HG03175 (cell line): ENCODE measurements around the gene TEX54.
A peak's percentile ranks its signal among the peaks of the same experiment; 100 is the strongest.
"Not testable (repeated sequence)": the region's sequence is repeated elsewhere in the genome, so short reads cannot be mapped to it uniquely, and the experiment has no call there.

Source experiments
- ATAC-seq: cut with Tn5 transposase; IDR thresholded peaks from one replicate; pipeline ENCODE4 v1.9.1; 2021; ENCODE audit warnings: mild to moderate bottlenecking, moderate library complexity; ENCODE audit not compliant: unreplicated experiment

TEX54 gene

DNA sequence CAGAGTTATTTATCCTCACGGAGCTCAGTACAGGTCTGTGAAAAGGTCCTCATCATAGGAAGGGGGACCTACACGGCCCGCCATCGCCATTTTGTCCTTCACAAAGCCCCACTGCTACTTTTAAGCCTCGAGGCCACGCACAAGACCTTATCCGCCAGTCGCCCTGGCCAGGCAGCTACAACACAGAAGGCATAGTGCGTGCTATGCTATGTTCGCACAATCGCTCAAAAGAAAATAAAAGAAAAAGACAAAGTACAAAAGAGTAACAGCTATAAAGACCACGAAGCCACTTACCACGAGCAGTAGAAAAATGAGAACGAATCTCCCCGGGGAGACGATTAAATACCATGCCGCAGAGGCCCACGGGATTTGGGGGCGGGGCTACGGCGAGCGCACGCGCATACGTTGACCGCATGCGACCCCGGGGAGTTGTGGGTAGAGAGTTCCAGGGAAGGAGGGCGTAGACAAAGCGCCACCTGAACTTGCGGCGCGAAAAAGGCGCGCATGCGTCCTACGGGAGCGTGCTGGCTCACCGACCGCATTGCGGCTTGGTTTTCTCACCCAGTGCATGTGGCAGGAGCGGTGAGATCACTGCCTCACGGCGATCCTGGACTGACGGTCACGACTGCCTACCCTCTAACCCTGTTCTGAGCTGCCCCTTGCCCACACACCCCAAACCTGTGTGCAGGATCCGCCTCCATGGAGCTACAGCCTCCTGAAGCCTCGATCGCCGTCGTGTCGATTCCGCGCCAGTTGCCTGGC is 23.1 kb upstream of the TEX54 start:
- peak; percentile 86 for ATAC-seq

DNA sequence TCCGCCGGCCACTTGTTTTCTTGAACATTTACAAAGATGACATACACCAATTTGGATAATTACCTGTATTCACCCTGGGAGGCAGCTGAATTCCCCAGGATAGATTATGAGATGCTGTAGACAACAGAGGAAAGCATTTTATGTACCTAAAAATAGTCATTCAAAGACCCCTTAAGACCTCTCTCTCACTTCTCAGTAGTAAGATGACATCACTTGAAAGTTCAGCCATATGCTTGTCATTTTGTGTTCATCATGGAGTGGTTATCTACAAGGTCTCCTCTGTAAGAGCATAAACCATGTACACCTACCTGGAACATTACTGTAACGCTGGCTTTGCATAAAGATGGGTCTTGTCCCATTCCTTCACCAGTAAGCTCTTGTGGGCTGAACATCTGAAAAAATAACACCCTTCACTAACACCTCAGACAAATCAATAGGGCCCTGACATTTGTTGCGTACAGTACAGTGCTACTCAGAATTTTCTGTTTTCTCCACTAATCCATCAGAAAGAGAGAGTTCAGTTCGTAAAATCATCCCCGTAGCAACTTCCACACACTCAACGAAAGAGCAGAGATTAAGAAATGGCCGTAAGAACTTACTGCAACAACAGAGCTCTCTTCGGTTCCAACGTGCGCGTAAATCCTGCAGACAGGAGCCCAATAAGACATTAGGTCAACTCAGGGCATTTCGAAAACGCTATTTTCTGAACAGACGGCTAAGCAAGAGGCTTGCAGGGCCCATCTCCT is 22.4 kb upstream of the TEX54 start:
- no peak for ATAC-seq

DNA sequence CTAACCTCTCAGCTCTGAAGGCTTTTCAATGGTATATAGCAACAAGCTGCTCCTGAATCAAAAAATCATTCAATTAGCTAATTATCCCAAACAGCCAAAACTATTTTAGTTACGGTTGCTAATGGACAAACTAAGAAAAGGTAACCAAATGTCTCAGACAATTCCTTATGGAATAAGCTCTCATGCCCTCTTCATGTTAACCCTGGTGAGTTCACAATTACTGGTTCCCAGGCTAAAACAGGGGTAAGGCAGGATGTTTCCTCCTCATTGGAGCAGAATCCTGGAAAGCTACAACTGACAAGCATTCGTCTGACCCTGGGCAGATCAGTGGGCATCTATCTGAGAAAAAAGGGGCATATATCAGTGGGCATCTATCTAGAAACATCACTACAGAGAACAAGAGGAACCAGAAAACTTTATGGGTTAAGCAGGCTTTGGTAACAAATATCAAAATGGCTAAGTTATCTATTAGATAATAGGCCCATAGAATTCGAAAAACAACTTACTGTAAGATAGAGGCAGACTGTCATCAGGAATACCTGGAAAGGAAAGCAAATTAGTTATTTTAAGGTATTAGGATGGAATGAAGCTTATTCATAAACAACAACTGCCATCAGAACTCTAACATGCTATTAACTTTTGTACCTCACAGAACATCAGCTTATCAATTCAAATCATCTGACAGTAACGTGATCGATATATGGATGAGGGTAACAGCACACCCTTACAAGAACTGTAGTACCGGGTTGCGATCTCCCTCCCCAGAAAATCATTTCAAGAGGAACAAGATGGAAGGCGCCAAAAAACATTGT is 21.6 kb upstream of the TEX54 start:
- ATAC-seq = no peak

DNA sequence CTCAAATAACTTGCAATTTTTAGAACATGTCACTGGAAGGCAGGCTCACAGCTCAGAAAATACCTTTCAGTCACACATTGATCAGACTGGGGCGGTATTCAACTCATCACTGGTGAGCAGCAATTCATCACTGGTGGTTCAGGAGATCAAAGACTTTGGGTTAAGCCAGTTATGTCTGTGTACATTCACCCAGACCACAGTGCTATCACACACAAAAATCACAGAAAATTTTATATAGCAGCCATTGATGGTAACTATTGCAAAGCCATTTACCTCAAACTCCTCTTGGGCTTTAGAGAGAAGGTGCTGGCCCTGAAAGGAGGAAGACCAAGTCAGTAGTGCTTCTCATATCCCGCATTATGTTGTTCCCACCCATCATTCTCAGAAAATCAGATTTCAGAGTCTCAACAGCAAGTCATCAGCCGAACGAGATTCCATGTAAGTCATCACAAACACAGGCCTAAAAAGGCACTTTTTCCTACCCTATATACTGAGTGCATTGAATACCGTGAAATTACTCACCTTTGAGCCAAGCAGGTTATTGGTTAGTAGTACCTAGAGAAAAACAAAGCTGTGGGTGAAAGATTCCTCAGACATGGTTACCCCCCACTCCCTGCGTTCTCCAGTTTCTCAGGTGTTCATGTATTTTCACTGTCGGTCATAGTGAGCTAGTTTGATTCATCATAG is 20.8 kb upstream of the TEX54 start:
- ATAC-seq = no peak

DNA sequence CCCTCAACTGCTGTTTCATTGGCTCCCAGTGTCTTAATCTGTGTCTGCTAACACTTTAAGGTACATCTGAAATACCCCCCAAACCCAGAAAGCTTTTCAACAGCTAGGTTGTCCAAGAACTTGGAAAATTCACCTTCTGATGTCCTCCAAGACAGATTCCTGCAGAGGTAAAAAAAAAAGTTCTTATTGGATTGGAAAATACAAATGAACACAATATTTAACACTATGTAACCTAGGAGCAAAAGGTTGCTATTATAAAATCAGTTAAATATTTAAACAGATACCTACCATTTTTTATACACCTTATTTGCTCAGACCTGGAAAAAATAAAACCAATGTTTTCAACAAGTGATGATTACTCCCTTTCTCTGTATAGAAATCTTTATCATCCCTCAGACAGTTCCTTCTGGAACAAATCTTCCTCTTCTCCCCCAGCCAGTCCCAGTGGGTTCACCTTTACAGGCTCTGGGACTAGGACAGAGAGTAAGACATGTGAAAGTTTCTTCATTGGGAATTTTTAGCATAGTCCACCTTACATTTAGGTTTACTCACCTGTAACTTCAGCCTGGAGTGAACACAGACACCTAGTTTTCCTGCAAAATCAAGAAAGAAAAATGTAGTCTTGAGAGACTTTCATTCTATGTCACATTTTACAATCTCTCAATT is 20.0 kb upstream of the TEX54 start:
- no peak for ATAC-seq

DNA sequence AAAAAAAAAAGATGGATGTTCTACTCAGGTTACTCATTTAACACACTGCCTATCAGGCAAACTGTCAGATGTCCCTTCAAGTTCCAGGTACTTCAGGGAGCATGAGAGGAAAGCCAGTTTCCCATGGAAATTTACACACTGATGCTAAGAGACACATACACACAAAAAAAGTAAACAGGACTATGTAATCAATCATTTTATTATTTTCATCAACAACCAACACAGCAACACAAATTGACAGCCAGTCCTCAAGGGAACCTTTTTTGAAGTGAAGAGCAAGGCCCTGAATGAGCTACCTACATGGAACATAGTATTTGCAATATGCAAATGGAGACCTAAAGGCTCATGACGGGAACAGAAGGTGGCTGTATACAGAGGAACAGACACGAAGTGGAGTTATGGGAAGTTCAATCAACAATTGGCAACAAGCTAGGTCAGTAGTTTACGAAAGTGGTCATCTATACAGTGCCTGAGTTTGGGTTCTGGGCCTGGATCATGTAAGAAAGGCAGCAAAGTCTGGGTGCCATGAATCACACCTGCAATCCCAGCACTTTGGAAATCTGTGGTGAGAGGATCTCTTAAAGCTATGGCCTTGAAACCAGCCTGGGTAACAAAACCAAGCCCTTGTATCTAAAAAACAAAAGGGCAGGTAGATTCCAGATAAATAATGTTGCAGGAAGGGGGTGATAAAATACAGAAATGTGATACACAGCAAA is 19.3 kb upstream of the TEX54 start:
- ATAC-seq = no peak

DNA sequence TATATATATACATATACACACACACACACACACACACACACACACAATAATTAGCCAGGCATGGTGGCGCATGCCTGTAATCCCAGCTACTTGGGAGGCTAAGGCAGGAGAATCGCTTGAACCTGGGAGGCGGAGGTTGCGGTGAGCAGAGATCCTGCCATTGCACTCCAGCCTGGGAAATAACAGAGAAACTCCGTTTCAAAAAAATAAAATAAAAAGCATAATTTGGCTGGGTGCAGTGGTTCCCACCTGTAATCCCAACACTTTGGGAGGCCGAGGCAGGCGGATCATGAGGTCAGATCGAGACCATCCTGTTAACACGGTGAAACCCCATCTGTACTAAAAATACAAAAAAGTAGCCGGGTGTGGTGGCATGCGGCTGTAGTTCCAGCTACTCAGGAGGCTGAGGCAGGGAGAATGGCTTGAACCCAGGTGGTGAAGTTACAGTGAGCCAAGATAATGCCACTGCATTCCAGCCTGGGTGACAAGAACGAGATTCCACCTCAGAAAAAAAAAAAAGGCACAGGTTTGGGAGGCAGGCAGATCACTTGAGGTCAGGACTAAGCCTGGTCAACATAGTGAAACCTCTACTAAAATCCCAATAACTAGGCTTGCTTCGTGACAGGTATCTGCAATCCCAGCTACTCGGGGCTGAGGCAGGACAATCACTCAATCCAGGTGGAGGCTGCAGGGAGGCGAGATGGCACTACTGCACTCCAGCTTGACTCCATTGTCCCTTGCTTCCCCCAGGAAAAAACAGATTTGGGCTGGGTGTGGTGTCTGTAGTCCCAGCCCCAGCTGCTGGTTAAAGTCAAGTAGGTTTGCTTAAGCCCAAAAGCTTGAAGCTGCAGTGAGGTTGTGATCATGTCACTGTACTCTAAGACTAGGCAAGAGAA is 18.5 kb upstream of the TEX54 start:
- ATAC-seq = no peak

DNA sequence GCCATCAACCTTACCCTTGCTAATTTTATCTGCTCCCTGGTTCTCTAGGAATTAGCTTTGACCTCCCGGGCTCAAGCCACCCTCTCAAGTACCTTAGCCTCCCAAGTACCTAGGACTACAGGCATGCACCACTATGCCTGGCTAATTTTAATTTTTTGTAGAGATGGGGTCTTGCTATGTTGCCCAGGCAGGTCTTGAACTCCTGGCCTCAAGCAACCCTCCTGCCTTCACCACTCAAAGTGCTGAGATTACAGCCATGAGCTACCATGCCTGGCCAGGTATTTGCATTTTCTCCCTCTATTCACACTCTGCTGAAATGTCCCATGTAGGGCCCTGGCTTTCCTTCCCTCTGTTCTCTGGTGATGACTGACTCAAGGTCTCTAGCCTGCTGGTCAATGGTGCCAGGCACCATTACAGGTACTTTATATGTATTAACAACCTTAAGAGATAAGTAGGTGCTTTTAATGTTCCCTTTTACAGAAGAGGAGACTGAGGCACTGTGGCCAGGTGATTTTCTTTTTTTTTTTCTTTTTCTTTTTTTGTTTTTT is 15.2 kb upstream of the TEX54 start:
- ATAC-seq = no peak

DNA sequence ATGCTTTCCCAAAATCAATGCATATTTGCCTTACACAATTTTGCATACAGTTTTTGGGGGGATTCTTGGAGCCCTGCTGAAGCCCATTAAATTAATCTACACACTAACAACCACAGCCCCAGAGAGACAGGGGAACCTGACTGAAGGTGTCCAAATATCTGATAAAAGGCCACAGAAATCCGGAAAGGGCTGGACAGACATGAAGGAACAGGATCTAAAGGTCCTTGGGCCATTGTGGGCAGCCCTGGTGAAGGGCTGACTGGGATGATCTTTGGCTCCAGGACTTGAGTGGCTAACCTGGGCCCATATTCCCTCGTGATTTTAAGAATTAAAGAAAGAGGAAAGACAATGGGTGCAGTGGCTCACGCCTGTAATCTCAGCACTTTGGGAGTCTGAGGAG is 13.5 kb upstream of the TEX54 start:
- no peak for ATAC-seq

DNA sequence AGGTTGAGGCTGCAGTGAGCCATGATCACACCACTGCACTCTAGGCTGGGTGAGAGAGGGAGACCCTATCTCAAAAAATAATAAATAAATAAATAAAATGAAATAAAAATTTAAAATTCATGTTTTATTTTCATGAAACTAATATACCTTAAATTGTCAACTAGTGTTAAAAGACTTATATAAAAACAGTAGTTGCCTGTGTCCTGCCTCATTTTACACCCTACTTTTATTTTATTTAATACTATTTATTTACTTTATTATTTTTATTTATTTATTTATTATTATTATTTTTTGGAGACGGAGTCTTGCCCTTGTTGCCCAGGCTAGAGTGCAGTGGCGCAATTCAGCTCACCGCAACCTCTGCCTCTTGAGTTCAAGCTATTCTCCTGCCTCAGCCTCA is 11.5 kb upstream of the TEX54 start:
- ATAC-seq = no peak

DNA sequence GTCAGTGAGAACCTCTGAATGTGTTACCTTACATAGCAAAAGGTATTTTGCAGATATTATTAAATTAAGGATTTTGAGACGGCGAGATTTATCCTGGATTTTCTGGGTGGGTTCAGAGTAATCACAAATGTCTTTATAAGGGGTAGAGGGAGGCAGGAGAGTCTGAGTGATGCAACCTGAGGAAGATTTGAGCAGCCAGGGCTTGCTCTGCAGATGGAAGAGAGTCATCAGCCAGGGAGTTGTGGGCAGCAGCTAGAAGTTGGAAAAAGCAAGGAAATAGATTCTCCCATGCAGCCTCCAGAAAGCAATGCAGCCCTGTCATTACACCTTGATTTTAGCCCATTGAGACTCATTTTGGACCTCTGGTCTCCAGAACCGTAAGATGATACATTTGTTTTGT is 10.8 kb upstream of the TEX54 start:
- ATAC-seq = no peak

DNA sequence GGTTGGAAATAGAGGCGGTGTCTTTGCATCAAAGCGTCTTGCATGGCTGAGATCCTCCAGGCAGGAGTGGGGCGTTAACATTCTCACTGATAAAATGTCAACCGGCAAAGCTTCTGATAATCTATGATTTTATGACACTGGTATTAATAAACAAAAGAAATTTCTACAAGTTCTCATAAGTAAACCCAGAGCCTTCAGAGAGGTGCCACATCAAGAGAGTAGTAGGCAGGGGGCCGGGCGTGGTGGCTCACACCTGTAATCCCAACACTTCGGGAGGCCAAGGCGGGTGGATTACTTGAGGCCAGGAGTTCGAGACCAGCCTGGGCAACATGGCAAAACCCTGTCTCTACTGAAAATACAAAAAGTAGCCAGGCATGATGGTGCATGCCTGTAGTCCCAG is 10.2 kb upstream of the TEX54 start:
- not testable (repeated sequence) for ATAC-seq

DNA sequence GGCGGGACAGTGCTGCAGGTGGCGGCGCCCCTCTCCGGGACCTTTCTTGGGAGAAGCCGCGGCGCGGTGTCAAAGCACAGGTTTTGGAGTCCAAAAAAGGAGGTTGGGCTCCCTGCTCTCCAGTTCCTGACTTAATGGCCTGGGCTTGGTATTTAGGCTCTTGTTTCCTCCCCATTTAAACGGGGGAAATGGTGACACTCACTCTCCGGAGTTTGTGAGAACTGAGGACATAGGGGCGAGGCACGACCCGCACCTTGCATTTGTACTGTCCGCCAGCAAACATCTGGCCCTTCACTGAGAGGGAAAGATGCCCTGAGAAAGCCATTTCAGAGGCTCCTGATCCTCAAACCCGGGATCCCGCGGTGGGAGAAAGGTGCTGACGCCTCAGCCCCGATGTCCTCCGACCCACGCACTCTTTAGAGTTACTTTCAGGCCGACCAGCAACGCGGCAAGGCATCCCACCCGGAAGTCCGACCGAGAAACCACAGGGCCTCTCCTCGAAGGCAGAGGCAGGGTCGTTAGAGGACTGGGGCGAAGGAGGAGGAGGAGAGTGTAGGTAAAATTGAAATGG is 9.6 kb upstream of the TEX54 start:
- no peak for ATAC-seq

DNA sequence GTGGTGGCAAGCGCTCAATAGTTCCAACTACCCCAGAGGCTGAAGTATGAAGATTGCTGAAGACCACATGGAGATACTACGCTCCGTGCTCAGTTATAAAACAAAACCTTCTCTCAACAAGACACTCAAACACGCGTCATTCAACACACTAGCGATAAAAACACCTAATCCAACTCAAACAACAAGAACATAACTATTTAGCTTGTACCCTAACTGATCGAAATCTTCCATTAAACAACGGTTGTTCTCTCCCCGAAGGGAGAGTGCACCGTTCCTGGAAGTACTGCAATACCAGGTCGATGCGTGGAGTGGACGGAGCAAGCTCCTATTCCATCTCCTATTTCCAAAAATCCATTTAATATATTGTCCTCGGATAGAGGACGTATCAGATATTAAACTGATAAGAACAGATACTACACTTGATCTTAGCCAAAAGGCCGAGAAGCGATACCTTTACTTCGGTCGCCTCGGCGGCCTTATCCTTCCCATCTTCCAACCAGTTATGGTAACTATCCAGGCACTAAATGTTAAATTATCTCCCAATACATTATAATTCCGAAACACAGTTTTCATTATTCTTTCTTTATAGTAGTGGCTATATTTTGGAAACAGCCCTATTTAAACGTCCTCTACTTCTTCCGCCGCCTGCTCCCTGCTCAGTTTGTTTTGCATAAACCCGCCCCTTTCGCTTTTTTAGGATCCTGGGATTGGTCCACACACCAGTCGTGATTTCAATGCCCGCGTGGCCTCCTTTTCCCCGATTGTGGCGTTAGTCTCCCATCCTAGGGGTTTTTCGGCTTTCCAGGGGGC is 8.9 kb upstream of the TEX54 start:
- ATAC-seq = peak; percentile 62

DNA sequence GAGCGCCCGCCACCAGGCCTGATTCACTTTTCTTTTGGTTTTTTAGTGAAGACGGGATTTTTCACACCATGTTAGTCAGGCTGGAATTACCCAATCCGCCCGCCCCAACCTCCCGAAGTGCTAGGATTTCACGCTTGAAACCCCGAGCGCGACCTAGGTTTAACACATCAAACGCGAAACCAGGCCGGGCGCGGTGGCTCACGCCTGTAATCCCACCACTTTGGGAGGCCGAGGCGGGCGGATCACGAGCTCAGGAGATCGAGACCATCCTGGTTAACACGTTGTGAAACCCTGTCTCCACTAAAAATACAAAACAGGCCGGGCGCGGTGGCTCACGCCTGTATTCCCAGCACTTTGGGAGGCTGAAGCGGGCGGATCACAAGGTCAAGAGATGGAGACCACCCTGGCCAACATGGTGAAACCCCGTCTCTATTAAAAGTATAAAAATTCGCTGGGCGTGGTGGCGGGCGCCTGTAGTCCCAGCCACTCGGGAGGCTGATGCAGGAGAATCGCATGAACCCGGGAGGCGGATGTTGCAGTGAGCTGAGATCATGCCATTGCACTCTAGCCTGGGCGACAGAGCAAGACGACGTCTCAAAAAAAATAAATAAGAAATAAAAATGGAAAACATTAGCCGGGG is 8.2 kb upstream of the TEX54 start:
- ATAC-seq = not testable (repeated sequence)

DNA sequence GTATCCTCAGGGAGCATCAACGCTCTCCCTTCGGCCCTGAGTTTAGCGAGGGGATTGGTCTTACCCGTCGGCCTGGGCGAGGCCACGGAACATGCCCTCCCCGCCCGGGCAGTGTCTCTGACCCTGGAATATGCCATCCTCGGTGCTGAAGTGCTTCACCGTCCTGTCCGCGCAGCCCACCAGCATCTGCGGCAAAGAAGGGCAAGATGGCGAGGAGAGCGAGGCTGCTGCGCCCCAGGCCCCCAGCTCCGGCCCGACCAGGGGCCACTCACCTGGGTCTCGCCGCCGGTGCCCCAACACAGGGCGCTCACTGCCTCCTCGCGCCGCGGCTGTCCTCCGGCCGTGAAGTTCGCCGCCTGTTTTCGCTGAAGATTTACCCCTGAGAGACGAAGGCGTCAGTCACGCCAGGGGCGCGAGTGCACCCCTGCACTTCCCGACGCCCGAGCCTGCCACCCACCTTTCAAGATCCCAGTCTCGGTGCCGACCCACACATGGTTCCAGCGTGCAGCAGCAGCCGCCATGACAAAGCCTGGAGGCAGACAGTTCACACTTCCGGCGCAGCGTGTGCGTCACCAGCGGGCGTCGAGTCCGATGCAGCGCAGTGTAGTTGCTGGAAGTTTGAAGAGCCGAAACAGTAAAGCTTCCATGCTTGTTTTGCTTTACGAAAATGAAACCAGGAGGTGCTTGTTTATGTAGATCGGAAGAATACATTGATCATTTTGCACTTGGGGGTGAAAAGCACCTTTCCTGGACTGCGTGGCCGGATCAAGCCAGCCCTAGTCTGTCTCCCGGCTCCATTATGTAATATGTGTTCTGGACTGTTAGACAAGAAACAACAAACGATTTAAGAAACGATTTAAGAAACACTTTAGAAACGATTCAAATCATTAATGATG is 6.7 kb upstream of the TEX54 start, which contains the start of gene WDR74:
Gene WDR74 (minus strand): TSS at position 541 of the 896 bp plus-strand sequence. CDS start 20 bp downstream, at position 521.
- peak; percentile 40 for ATAC-seq
